Myocyte (in vitro differentiated cells): ENCODE results near the gene BCKDHB. TPM values are rescaled to one million over a fixed set of nuclear protein-coding genes. Genes with fewer than 3 reads are reported as not detected.
"Not testable (repeated sequence)": the region's sequence is repeated elsewhere in the genome, so short reads cannot be mapped to it uniquely, and the experiment has no call there.

Source experiments
- DNase-seq: peaks from one replicate; pipeline ENCODE4 v3.0.0-alpha.2; 2012; ENCODE audit warnings: low read depth
- total RNA-seq: library from RNA; depleted of rRNA; stranded (reverse); fragments of >200 nt; gene quantifications from 2 replicates; pipeline ENCODE4 v1.2.3, GENCODE V29; 2014

BCKDHB gene
- total RNA-seq, 1 donor from 2014 or later: 26.0 TPM

DNA sequence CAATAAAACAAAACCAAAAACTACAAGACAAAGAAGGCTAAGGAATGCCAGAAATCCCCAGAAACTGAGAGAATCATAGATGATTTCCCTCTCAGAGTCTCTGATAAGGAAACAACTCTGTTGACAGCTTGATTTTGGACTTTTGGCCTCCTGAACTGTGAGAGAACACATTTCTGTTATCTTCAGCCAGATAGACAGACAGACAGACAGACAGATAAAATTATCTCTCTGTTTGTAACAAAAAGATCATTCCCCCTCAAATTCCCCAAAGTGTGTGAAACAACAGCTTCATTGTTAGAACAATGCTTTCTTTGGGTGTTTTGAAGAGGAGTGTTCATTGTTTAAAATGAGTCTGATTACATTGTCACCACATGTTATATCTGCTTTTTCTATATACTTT lies 148.2 kb downstream of the BCKDHB start:
- DNase-seq: no peak

DNA sequence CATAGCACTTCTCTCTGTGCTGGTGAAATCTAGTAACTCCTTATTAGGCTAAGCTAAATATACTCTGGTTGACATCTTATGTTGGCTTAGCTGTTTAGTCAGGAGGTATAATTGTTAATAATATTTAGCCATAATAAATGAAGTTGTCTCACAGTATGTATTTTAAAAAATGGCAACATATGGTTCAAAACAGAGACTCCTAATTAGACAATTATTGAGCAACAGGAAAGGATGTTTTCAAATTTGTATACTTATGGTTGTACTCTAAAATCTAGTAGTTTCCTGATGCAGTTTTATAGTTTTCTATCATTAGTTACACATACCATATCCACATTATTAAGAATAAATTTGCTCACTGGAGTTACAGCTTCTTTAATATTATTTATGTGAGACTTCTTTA lies 150.2 kb downstream of the BCKDHB start:
- DNase-seq: no peak

GRCh38 chr6:80259118-80259517 lies 152.6 kb downstream of the BCKDHB start:
- no peak for DNase-seq

GRCh38 chr6:80263585-80263984 lies 157.1 kb downstream of the BCKDHB start:
- DNase-seq: no peak

GRCh38 chr6:80268865-80269730 lies 162.6 kb downstream of the BCKDHB start:
- DNase-seq: no peak

- DNase-seq: no peak
Observed at GRCh38 chr6:80271074-80271473, 164.6 kb downstream of the BCKDHB start.

GRCh38 chr6:80272988-80273387 lies 166.5 kb downstream of the BCKDHB start:
- DNase-seq: no peak

- DNase-seq: no peak
Observed at GRCh38 chr6:80276861-80277260, 170.4 kb downstream of the BCKDHB start.

GRCh38 chr6:80277501-80277900 lies 171.0 kb downstream of the BCKDHB start:
- DNase-seq: no peak

DNA sequence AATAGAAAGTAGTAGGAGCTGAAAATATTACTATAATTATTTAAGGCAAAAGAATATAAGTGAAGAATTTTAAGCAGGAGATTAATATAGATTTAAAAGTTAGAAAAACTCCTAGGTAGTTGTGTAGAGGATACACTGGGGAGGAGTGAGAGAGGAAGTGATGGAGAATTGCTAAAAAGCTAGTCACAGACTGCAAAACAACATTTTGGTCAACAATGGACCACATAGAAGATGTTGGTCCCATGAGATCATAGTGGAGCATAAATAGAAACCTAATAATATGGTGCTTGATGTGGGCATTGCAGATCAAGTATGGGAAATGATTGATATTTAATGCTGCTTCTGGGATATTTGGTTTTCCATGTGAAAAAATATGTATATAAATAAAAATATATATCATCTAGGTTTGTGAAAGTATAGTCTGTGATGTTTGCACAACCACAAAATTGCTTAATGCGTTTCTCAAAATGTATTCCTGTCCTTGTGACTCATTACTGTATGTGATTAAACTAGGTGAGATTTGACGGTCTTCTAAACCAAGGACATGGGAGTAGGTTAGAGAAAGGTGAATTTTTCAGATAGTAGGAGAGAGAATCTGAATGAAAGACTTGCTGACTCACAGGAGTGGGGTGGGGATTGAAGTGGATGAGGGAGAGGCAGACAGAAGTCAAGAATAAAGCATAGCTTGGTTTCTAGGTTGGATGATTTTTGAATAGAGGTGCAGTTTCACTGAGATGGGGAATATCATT lies 174.0 kb downstream of the BCKDHB start:
- peak; percentile 67 for DNase-seq

GRCh38 chr6:80282913-80283554 lies 176.6 kb downstream of the BCKDHB start:
- peak; percentile 24 for DNase-seq

- DNase-seq: no peak
Observed at GRCh38 chr6:80287112-80287511, 180.6 kb downstream of the BCKDHB start.

GRCh38 chr6:80287607-80288006 lies 181.1 kb downstream of the BCKDHB start:
- DNase-seq: no peak

GRCh38 chr6:80289727-80290126 lies 183.3 kb downstream of the BCKDHB start:
- DNase-seq: no peak

- DNase-seq: not testable (repeated sequence)
Observed at GRCh38 chr6:80294531-80294930, 188.1 kb downstream of the BCKDHB start.

GRCh38 chr6:80302716-80303115 lies 196.2 kb downstream of the BCKDHB start:
- DNase-seq: no peak

DNA sequence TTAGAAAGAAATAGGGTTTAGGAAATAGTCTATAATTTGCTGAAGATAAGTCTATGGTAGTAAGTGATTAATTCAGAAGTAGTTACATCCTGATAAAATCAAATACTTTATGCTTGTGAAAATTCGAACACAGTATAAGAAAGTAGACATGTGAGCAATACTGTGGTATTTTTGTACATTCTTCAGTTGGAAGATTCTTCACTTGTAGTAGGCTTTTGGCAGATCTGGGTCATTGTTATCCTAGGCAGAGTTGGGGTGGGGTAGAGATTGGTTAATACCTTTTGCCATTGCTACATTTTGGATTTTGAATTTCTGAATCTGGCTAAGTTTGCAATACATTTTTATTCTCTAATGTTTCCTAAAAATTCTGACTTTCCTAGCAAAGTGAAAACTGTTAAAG lies 197.5 kb downstream of the BCKDHB start:
- DNase-seq: no peak

GRCh38 chr6:80314531-80314930 lies 208.1 kb downstream of the BCKDHB start:
- DNase-seq: no peak

- peak; percentile 37 for DNase-seq
Observed at GRCh38 chr6:80316686-80317231, 210.3 kb downstream of the BCKDHB start.

GRCh38 chr6:80319196-80319595 lies 212.7 kb downstream of the BCKDHB start:
- DNase-seq: peak; percentile 17

DNA sequence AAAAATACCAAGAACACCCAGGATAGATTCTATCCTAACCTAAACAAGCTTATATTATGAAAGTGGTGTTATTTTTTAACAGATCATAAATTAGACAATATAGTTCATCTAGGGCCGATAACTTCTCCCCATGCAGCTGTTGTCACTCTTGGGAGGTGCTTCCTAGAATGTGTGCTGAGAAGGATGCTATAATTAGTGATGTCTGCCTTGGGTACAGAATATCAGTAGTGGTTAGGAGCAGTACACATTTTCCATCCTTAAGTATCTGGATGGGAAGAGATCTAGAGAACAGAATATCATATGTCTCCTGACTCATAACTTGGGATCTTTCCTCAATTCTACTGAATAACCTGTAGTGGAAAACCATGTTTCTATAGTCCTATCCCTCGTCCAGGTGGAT lies 214.5 kb downstream of the BCKDHB start:
- peak; percentile 82 for DNase-seq

DNA sequence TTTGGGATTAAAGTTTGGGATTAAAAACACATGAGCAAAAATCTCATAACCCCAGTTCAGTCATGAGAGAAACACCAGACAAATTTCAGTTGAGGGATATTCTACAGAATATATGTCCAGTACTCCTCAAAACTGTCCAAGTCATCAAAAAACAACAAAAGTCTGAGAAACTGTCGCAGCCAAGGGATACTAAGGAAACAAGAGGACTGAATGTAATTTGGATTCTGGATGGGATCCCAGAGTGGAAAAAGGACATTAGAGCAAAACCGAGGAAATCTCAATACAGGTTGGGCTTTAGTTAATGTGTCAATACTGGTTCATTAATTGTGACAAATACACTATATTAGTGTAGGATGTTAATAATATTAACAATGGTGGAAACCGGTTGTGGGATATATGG lies 219.3 kb downstream of the BCKDHB start:
- DNase-seq: no peak
